Fibroblast of skin of scalp (primary cell): ENCODE data around the gene KCNJ2.

Source experiments
- DNase-seq: peaks from one replicate; pipeline ENCODE4 v3.0.0-alpha.2; 2013

Gene KCNJ2

DNA sequence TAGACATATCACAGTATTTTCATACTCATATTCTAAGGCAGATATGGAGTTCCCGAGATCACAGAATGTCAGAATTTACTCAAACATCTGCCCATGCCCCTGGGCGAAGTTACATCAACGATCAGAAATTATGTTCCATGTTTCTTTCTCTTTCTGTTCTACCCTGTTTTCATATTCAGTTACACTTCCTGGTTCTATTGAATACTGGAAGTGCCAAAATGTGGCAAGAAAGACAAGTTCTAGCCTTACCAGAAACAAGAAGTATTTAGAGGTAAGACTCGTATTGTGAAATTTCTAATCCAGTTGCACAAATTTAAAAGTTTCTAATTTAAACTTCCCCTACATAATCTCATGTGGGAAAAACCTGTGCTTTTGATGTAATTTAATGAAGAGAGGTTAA is 36.1 kb downstream of the KCNJ2 start:
- no peak for DNase-seq

DNA sequence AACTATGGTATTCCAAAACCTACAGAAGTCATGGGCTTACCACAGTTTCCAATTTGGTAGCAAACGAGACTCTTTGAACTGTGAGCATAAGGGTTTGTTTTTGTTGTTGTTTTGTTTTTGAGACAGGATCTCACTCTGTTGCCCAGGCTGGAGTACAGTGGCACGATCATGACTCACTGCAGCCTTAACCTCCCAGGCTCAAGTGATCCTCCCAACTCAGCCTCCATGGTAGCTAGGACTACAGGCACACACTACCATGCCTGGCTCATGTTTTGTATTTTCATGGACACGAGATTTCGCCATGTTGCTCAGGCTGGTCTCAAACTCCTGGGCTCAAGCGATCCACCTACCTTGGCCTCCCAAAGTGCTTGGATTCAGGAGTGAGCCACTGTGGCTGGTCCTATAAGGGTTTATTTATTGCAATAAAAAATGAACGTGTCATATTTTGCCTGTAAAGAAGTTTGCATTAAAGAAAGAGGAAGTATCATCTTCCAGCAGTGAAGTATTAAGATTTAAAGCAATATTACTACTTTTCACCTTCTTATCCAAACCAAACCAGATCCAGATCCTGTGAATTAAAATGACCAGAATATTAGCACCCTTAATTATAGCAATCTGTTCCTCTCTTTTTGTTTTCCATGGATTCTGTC is 37.2 kb downstream of the KCNJ2 start:
- DNase-seq = no peak

DNA sequence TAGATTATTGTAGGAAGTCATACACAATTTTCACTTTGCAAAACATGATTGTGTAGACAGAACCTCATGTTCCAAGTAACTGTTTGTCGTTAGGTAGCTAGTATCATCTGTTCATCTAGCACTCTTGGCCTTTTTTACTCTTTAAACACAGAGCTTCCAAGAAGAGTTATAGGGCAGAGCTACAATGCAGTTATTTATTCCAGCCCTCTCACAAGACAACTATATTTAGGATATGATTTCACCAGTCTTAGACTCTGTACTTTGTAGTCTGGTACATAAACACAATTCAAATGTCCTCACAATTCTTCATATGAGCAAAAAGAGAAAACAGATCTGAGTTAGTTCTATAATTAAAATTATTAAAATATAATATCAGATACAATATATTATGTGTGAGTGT is 37.9 kb downstream of the KCNJ2 start:
- no peak for DNase-seq

DNA sequence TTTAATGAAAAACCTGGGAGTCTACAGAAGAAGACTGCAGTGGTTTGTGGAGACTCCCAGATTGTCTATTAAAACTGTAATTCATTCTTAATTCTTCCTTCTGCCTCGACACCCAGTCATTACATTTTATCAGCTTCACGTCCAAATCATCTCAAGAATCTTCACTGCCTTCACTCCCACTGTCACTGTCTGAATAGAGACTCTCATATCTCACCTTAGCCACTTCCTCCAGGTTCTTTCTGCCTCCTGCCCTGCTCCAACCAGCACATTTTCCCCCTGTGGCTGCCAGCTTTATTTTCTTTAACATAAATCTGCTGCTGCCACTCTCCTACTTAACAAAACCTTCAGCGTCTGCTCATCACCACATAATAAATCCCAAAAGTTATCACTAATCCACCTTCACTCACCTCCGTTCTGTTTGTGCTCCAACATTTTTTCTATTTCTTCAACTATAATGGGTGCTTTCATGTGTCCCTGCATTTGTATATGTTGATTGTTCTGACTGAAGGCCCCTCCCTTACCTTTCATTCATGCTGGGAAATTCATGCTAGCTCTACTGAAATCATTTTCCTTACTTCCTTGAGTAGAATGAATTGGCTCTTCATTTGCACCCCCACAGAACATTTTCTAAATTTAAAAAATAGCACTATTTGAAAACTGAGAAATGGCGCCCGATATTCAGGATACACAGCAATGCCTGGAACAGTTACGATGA is 38.9 kb downstream of the KCNJ2 start:
- DNase-seq = no peak

DNA sequence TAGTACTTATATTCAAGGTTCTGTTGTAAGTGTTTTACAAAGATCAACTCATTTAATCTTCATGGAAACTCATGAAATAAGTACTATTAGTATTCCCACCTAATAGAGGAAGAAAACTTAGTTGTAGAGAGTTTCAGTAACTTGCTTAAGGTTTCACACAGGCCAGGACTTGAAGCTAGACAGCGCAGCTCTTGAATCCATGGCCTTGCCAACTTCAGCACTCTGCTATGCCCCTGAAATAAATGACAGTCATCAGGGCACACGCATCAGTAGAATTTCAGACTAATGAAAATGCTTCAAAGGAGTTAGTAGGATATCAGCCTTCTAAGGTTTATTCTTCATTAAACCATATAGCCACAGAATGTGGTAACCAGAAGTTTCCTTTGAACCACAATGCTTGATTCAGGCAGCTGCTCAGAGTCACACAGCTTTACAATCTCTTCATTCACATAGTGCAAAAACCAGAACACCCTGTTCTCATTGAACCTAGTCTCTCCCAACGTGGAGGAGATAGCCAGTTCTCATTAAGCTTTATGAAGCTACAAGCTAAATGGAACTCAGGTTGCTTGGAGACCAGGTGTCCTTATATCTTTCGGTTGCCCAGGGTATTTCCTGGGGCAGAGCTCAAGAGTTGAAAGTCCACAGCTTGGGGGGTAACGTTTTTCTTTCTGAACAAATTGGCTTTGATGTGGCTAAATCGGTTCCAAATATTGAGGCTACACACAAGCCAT is 39.7 kb downstream of the KCNJ2 start:
- no peak for DNase-seq

DNA sequence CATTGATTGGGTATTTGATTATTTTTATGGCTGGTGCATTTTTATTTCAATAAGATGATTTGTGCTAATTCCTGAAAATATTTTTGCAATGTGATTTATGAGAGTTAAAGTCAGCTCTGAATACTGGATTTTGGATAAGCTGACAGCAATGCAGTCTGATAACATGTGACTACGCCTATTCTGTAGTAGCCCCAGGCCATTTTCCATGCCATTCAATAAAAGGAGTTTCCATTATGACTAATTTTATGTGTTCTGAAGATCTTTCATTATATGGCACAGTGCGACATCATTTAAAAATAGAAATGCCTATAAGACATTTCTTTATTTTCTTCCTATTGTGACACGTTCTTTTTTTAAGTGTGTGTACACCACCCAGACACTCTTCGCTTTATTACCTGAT is 46.3 kb downstream of the KCNJ2 start:
- DNase-seq = no peak

DNA sequence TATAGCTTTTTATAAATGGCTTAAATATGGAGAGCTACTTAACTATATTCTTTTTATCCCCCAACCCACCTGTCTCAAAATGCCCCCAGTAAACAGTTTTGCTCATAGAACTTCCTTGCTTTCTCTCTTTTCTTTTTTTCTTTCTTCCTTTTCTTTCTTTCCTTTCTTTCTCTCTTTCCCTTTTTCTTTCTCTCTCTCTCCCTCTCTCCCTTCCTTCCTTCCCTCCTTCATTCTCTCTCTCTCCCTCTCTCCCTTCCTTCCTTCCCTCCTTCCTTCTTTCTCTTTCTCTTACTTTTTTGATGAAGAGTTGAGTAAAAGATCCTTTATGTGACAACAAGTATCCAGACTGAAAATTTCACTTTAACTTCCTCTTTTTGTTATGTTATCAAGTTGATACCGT is 48.2 kb downstream of the KCNJ2 start:
- no peak for DNase-seq

DNA sequence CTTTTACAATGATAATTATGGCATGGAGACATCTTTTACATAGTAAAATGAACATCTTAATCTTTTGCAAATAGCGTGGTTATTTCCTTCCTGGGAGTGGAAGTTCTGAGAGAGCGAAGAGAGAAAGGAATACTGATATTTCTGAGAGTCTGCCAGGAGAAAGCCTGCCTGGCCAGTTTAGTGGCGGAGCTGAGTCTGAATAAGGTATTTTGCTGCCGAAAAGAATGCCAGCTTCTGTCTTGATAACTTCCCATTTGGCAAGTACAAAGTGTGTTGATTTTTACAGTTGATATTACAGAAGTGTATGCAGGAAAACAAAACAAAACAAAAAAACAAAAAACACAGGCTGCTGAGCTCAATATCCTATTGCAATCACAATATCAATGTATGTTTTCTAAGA is 55.9 kb downstream of the KCNJ2 start:
- DNase-seq = no peak
